GM19099 (cell line): ENCODE measurements around the gene TPD52L1.

Experiments
- POLR2A ChIP-seq: IDR thresholded peaks from 3 replicates; pipeline ENCODE4 v1.6.1; 2011; ENCODE audit warnings: low read depth; ENCODE audit not compliant: insufficient read length; ENCODE audit errors: extremely low read depth

Gene TPD52L1

GRCh38 chr6:125165256-125165655 is 11.7 kb downstream of the TPD52L1 start:
- TF ChIP-seq POLR2A = no peak

- TF ChIP-seq POLR2A = no peak
Measured at GRCh38 chr6:125165776-125166175, 12.2 kb downstream of the TPD52L1 start.

DNA sequence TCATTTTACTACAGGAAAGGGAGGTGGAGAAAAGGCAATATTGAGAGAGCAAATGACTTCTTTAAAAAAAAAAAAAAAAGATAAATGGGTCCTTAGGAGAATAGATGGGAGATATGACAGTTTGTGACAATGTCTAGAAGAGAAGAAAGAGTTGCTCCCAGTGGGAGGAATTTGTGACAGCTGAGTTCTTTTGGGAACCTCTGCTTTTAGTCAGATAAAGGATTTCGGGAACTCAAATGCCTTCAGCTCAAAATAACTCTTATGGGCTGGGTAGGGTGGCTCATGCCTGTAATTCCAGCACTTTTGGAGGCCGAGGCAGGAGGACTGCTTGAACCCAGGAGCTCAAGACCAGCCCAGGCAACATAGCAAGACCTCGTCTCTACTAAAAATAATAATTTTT is 13.1 kb downstream of the TPD52L1 start:
- no peak for TF ChIP-seq POLR2A

DNA sequence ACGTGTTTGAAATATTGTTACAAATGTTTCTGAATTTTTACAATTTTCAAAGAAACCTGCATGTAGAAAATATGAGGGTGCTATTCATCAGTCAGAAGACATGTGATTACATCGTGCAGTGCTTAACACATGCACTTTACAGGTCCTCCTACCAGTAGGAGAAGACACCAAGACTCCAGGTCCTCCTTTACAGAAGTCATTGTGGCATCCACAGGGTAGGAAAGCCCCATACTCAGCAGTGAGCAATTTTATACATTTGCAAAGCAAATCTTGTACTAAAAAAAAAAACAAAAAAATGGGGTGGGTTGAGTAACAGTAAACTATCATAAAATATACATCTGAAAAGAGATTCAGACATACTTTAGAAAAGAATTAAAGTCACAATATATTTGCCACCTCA is 14.0 kb downstream of the TPD52L1 start:
- no peak for TF ChIP-seq POLR2A

DNA sequence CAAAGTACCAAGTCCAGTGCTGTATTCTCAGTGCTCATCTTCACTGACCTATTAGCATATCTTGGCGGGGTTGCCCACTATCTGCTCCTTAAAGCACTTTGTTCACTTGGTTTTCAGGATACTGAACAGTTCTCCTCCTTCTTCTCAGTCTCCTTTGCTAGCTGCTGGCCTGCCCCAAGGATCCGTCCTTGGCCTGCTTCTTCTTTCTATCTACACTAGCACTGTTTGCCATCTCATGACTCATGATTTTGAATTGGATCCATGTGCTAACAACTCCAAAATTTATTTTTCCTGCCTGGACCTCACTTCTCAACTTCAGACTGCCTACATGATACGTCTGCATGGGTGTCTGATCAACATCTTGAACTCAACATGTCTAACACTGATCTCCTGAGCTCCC is 15.5 kb downstream of the TPD52L1 start:
- no peak for TF ChIP-seq POLR2A

DNA sequence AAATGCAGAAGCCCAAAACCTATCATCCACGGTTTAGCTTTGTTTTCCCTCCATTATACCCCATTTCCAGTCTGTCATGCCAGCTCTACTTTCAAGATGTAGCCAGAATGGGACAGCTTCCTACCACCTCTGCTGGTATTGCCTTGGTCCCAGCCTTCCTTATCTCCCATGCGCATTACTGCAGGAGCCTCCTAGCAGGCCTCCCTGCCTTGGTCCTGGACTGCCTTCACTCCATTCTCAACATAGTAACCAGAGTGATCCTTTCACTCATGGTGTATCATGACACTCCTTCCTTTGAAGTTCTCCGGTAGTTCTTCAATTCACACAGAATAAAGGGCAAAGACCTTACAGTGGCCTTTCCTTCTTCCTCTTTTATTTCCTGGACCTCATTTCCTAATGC is 15.9 kb downstream of the TPD52L1 start:
- TF ChIP-seq POLR2A = no peak

DNA sequence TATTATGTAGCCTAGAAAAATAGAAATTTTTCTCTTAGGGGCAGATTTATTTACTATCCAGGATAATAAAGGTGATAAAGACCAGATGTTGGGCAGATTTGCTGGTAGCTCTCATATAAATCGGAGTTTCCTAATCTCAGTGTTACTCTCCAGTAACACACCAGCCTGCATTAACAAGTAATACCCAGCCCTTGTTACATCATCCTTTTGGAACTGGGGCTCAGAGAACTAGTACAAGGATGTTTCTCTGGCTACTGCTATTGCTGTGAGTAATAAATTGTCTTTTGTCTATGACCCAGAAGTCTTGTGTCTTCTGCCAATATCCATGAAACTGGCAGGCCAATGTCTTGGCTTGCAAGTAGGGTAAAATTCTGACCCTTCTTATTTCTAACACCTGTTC is 16.8 kb downstream of the TPD52L1 start:
- TF ChIP-seq POLR2A = no peak

DNA sequence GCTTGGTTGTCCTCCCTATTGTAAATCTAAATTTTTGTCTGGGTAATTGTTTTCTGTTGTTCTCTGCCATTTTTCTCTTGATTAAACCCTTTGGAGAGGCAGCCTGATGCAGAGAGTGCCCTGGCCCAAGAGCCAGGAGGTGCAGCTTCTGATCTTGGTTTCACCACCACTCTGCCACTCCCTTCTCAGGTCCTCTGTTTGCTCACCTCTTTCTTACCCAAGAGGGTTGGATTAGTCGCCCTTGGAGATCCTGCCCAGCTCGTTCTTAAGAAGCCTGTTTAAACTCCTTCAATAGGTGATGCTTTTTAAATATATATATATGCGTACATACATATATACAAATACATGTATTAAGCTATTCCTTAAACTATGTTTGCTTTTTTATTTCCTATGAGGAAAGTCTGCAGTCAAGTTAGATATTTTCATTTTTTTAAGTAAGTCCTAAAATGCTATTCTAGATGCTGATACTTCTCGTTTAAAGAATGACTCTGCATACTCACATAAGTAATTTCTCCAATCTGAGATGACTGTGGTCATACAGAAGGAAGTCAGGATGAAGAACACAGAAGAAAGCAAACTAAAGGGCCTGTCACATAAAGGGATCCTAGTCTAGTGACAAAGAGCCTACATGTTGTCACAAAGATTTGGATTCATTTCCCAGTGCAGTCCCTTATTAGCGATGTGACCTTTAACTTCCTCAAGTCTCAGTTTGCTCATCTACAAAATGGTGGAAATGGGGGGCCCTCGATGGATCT is 19.9 kb downstream of the TPD52L1 start:
- TF ChIP-seq POLR2A = no peak

- no peak for TF ChIP-seq POLR2A
Measured at GRCh38 chr6:125174626-125175025, 21.1 kb downstream of the TPD52L1 start.

- TF ChIP-seq POLR2A = no peak
Measured at GRCh38 chr6:125175466-125176048, 22.0 kb downstream of the TPD52L1 start.

GRCh38 chr6:125182237-125183008 is 28.9 kb downstream of the TPD52L1 start:
- TF ChIP-seq POLR2A = no peak

DNA sequence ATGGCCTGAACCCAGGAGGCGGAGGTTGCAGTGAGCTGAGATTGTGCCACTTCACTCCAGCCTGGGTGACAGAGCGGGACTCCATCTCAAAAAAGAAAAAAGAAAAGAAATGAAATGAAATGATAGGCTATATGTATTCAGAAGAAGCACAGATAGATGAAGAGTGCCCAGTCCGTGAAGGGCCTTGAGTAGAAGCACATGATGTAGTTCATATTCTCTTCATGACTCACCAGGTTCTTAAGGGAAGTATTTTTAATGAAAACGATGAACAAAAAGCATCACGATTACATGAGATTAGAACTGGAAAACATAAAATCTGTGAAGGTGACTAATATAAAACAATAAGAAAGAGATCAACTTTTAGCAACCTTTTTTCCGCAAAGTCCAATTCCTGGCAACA is 29.8 kb downstream of the TPD52L1 start:
- no peak for TF ChIP-seq POLR2A

GRCh38 chr6:125188037-125188436 is 34.5 kb downstream of the TPD52L1 start:
- no peak for TF ChIP-seq POLR2A

DNA sequence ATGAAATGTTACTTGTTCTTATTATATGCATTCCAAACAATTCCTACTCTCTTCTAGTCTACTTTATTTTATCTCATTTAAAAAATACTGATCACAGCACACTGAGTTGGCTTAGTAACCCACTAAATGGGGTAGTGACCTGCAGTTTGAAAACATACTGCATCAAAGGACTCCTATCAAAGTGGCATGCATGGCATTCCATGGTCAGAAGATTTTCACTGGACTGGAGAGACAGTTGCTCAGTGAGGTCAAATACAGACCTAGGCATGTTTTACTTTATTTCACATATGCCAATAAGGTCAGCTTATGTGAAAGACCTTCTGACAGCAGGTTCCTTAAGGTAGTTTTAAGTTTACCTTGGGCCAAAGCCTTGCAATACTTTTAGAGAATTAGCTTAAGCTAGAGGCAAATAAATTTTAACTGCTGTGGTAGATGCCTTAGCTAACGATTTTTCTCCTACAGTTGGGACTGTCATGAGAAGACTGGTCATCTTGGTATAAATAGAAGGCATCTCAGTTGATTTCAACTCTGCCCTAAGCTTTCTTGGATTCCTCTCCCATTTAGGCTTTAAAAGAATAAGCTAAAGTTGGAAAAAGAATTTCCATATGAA is 35.1 kb downstream of the TPD52L1 start:
- no peak for TF ChIP-seq POLR2A

- no peak for TF ChIP-seq POLR2A
Measured at GRCh38 chr6:125189494-125189893, 35.9 kb downstream of the TPD52L1 start.
